Upper lobe of left lung (tissue), 6 donors: ENCODE results near the gene BEX3. TPM values are rescaled to one million over a fixed set of nuclear protein-coding genes. Genes with fewer than 3 reads are reported as not detected.

ENCODE experiments used
- ATAC-seq, 2 donors: fragments of 200-7000 bp; cut with Tn5 transposase; one replicate each; pipeline ENCODE4 v1.9.1; 2022; ENCODE audit warnings: mild to moderate bottlenecking in 2 of 2, moderate library complexity in 2 of 2; ENCODE audit not compliant: low FRiP score in 2 of 2
- DNase-seq, 2 donors: peaks; one replicate each; pipeline ENCODE4 v3.0.0-alpha.2; 2019 to 2020
- H3K27ac ChIP-seq, 4 donors: fragments of 200-600 bp; sonication (generic); one replicate each; pipeline ENCODE4 v1.5.1; 2016 to 2019
- H3K27me3 ChIP-seq, 4 donors: fragments of 200-600 bp; sonication (generic); one replicate each; pipeline ENCODE4 v1.5.1; 2017 to 2019
- H3K36me3 ChIP-seq, 4 donors: fragments of 200-600 bp; sonication (generic); one replicate each; pipeline ENCODE4 v1.5.1; 2016 to 2019
- H3K4me1 ChIP-seq, 4 donors: fragments of 200-600 bp; sonication (generic); one replicate each; pipeline ENCODE4 v1.5.1; 2018 to 2019
- H3K4me3 ChIP-seq, 4 donors: fragments of 200-600 bp; sonication (generic); one replicate each; pipeline ENCODE4 v1.5.1; 2017 to 2019; ENCODE audit warnings: mild to moderate bottlenecking in 2 of 4, moderate library complexity in 1 of 4
- H3K9me3 ChIP-seq, 4 donors: fragments of 200-600 bp; sonication (generic); one replicate each; pipeline ENCODE4 v1.5.1; 2018 to 2019
- CTCF ChIP-seq, 6 experiments: fragments of 450-650 bp in 4 of 6; fragments of 200-600 bp in 2 of 6; sonication (generic) in 2 of 6; IDR thresholded peaks; one replicate each; pipeline ENCODE4 v1.5.1; 2016 to 2019; ENCODE audit warnings: antibody characterized with exemption in 6 of 6
- EP300 ChIP-seq, 4 donors: sonication (generic); formaldehyde crosslinking; IDR thresholded peaks; one replicate each; pipeline ENCODE4 v1.5.1; 2017; ENCODE audit warnings: antibody characterized with exemption in 4 of 4, control low read depth in 2 of 4
- POLR2A ChIP-seq, 4 donors: fragments of 450-650 bp; IDR thresholded peaks; one replicate each; pipeline ENCODE4 v1.5.1; 2016 to 2017; ENCODE audit warnings: antibody characterized with exemption in 4 of 4, mild to moderate bottlenecking in 2 of 4
- POLR2AphosphoS5 ChIP-seq, 2 donors: sonication (generic); formaldehyde crosslinking; IDR thresholded peaks; one replicate each; pipeline ENCODE4 v1.5.1; 2017; ENCODE audit warnings: antibody characterized with exemption in 2 of 2
- WGBS, 2 donors: methylation state at CpG; one replicate each; pipeline ENCODE4 v1.1.5; 2017 to 2018; 5-methylcytosine and 5-hydroxymethylcytosine counted together
- total RNA-seq, 6 donors: library from RNA; depleted of rRNA in 4 of 6; stranded (reverse); fragments of >200 nt in 4 of 6; gene quantifications; one replicate each; pipeline versions ENCODE4 v1.1.0 to v1.2.1, GENCODE V29; 2016 to 2021
- donor health status: DM: no; HTN: no; CAD: no; lungs with moderate emphysema.
- donor health status: DM: no; HTN: yes; CAD: no; lungs with severe emphysema.

Gene BEX3
- total RNA-seq, result 100 to 1,000 TPM in 4 of 6 donors, 10 to 100 TPM in 2; 89.4 to 204 (median 142) TPM

GRCh38 chrX:103376118-103376978 is at the start of gene BEX3:
Gene BEX3 (plus strand): TSS chrX:103376538. CDS start chrX:103377522, 984 bp downstream.
- peak; percentile 87 to 88 for ATAC-seq
- no peaks in the 10 kb centered on the region for H3K27me3 ChIP-seq
- H3K36me3 ChIP-seq, result no peaks in the 10 kb centered on the region
- H3K4me1 ChIP-seq, result no peaks in the 10 kb centered on the region
- peak within 1 kb of the TSS; percentile 85 to 90 (median 88) for H3K27ac ChIP-seq
- WGBS, 2 donors, result 31 to 36% methylated on average over 5 to 53 of the region's 62 CpGs
- H3K9me3 ChIP-seq, result no peaks in the 10 kb centered on the region
- DNase-seq, result peak; percentile 46 to 89
- H3K4me3 ChIP-seq, result peak within 1 kb of the TSS; percentile 48 to 69 (median 60)
- TF ChIP-seq CTCF (IDR thresholded peaks at IDR 0.05) (no peak), EP300 (IDR thresholded peaks at IDR 0.05) (no peak), POLR2AphosphoS5 (IDR thresholded peaks at IDR 0.05) (peak; percentile 36 to 77), POLR2A (IDR thresholded peaks at IDR 0.05) (peak in 2 of 4 donors; percentile 61 to 67)

DNA sequence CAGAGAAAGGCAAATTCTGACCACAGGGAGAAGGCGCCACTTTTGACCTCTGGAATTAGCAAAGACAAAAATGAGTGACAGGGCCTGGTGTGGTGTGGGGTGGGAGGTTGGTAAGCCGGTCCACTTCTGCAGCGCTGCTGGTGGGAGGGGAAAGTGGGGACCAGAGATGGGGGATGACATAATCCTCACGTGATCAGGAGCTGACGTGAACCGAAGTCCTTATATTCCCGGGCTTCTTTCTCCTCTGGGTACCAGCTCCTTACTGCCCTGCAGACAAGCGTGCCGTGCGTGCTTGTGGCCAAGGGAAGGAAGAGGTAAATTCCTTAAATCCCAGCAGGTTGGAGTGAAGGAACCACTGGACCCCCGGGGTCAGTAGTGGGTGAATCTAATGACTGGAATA is 46.3 kb upstream of the BEX3 start, which contains the start of gene TCEAL7:
TCEAL7 (plus strand) TSS at position 249 of the 400 bp plus-strand sequence. CDS start 1,165 bp downstream, outside the sequence.
- 48 to 59% methylated on average over 7 to 11 of the region's 11 CpGs for WGBS, 2 donors
- TF ChIP-seq EP300 (IDR thresholded peaks at IDR 0.05) (no peak), POLR2A (IDR thresholded peaks at IDR 0.05) (no peak), CTCF (IDR thresholded peaks at IDR 0.05) (no peak), POLR2AphosphoS5 (IDR thresholded peaks at IDR 0.05) (no peak)
- no peak for DNase-seq
- H3K4me3 ChIP-seq, result peak within 1 kb of the TSS in 3 of 4 donors; percentile 11 to 29 (median 15)
- no peak within 1 kb of the TSS for H3K27ac ChIP-seq
- no peaks in the 10 kb centered on the region for H3K9me3 ChIP-seq
- ATAC-seq, result peak in 1 of 2 donors; percentile 68
- H3K27me3 ChIP-seq, result no peaks in the 10 kb centered on the region
- H3K36me3 ChIP-seq, result no peaks in the 10 kb centered on the region
- no peaks in the 10 kb centered on the region for H3K4me1 ChIP-seq

- H3K27me3 ChIP-seq, result no peaks in the 10 kb centered on the region
- peak in 1 of 2 donors; percentile 19 for ATAC-seq
- peak in 1 of 2 donors; percentile 29 for DNase-seq
- peak overlapping the region in 2 of 4 donors; percentile 15 to 29 for H3K4me3 ChIP-seq
- TF ChIP-seq EP300 (IDR thresholded peaks at IDR 0.05) (no peak), POLR2AphosphoS5 (IDR thresholded peaks at IDR 0.05) (no peak), POLR2A (IDR thresholded peaks at IDR 0.05) (no peak), CTCF (IDR thresholded peaks at IDR 0.05) (no peak)
- WGBS, 2 donors, result 19 to 32% methylated on average over 21 of the region's 21 CpGs
- no peaks in the 10 kb centered on the region for H3K9me3 ChIP-seq
- no peaks in the 10 kb centered on the region for H3K4me1 ChIP-seq
- no peak overlapping the region for H3K27ac ChIP-seq
- no peaks in the 10 kb centered on the region for H3K36me3 ChIP-seq
Observed at GRCh38 chrX:103330681-103331288, 45.6 kb upstream of the BEX3 start.

GRCh38 chrX:103338663-103339062 is 37.7 kb upstream of the BEX3 start:
- Histone ChIP-seq H3K4me1 (no peaks in the 10 kb centered on the region), H3K27ac (no peak overlapping the region), H3K9me3 (no peaks in the 10 kb centered on the region), H3K27me3 (no peaks in the 10 kb centered on the region), H3K36me3 (no peaks in the 10 kb centered on the region), H3K4me3 (no peak overlapping the region)
- ATAC-seq, result no peak
- no peak for TF ChIP-seq EP300 (IDR thresholded peaks at IDR 0.05)
- TF ChIP-seq CTCF (IDR thresholded peaks at IDR 0.05), result no peak
- TF ChIP-seq POLR2AphosphoS5 (IDR thresholded peaks at IDR 0.05), result no peak
- TF ChIP-seq POLR2A (IDR thresholded peaks at IDR 0.05), result no peak
- WGBS, 2 donors, result 44 to 78% methylated on average over 2 to 3 of the region's 3 CpGs
- no peak for DNase-seq
